ENCODE measurements around the gene DUSP18.

DUSP18 gene

GRCh38 chr22:30654361-30654760 lies 13.3 kb downstream of the DUSP18 start:
- no peak for DNase-seq (ENCODE audit: low read depth)
- no peak for TF ChIP-seq CTCF (IDR thresholded peaks at IDR 0.05; ENCODE audit: low read depth, low read length, missing control alignments)
- H3K4me3 ChIP-seq (ENCODE audit: low read depth, low read length) = no peak overlapping the region
- in situ Hi-C loops (cut with HindIII; ENCODE audit: low sequenced_read_pairs) = no loop called here

DNA sequence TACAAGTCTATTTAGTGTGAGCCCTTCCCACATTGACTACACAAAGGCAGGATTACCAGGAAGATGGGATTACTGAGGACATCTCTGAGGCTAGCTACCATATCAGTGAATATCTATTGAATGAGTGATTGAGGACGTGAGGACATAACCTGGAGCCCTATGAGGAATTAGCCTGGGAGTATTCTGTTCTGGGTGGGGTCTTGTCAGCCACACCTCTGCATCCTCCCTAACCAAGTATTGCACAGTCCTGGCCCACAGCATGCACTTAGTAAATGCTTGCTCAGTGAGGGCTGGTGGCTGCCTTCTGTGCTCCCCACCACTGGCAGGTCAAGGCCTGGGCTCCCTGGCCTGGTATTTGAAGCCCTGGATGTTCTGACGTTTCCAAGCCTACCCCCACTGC lies 14.8 kb downstream of the DUSP18 start:
- H3K4me3 ChIP-seq (ENCODE audit: low read depth, low read length) = no peak overlapping the region
- no peak for TF ChIP-seq CTCF (IDR thresholded peaks at IDR 0.05; ENCODE audit: low read depth, low read length, missing control alignments)
- DNase-seq (ENCODE audit: low read depth) = no peak
- in situ Hi-C loops (cut with HindIII; ENCODE audit: low sequenced_read_pairs) = no loop called here

DNA sequence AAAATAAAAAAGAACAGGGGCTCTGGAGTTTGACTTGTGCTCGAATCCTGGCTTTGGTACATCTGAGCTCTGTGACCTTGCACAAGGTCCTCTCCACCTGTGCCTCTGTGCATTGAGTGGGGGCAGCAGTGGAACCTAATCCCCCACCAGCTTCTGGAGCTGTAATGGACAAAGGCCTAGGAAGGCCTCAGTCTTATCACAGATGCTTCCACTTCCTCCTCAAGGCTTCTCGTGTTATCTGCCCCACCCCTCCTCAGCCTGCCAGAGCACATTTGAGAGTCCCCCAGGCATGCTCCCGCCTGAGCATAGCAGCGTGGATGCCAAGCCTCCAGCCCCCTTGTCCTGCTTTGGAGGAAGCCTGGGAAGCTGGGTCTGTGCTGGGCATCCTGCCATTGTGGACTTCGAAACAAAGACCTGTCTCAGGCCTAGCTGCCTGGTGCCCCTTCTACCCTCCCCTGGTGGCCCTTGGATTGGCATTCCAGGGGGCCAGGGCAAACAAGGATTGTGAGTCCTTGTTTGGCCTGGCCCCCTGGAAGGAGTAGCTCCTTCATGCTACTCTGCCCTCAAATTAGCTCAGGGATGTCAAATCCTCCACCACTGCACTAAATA lies 17.1 kb downstream of the DUSP18 start:
- in situ Hi-C loops (cut with HindIII; ENCODE audit: low sequenced_read_pairs) = no loop called here
- no peak overlapping the region for H3K4me3 ChIP-seq (ENCODE audit: low read depth, low read length)
- no peak for TF ChIP-seq CTCF (IDR thresholded peaks at IDR 0.05; ENCODE audit: low read depth, low read length, missing control alignments)
- DNase-seq (ENCODE audit: low read depth) = no peak

GRCh38 chr22:30649430-30650007 lies 18.2 kb downstream of the DUSP18 start:
- no peak for DNase-seq (ENCODE audit: low read depth)
- TF ChIP-seq CTCF (IDR thresholded peaks at IDR 0.05; ENCODE audit: low read depth, low read length, missing control alignments) = no peak
- in situ Hi-C loops (cut with HindIII; ENCODE audit: low sequenced_read_pairs) = no loop called here
- H3K4me3 ChIP-seq (ENCODE audit: low read depth, low read length) = no peak overlapping the region

- in situ Hi-C loops (cut with HindIII; ENCODE audit: low sequenced_read_pairs) = no loop called here
- no peak overlapping the region for H3K4me3 ChIP-seq (ENCODE audit: low read depth, low read length)
- DNase-seq (ENCODE audit: low read depth) = no peak
- no peak for TF ChIP-seq CTCF (IDR thresholded peaks at IDR 0.05; ENCODE audit: low read depth, low read length, missing control alignments)
Measured at GRCh38 chr22:30648825-30649224, 18.9 kb downstream of the DUSP18 start.

DNA sequence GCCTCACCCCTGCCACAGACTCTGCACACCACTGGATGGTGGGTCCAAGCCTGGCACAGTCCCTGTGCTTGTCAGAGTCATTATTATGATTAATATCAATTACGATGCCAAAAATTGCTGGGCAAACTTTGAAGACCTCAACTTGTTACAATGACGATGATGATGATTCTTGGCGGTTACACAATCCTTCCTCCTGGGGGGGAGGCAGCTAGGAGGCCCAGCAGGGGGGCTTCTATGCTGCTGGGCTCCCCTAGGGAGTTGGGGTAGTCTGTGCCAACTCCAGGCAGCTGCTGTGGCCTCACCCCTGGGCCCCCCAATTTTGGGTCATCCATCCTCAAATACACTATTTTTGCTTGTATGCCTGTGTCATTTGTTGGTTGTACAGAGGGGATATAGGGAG lies 20.1 kb downstream of the DUSP18 start:
- TF ChIP-seq CTCF (IDR thresholded peaks at IDR 0.05; ENCODE audit: low read depth, low read length, missing control alignments) = no peak
- no peak for DNase-seq (ENCODE audit: low read depth)
- in situ Hi-C loops (cut with HindIII; ENCODE audit: low sequenced_read_pairs) = no loop called here

More for the DNA sequence above, 20.1 kb downstream of the DUSP18 start:
- no peak overlapping the region for H3K4me3 ChIP-seq (ENCODE audit: low read depth, low read length)

Measured in astrocyte of the cerebellum (primary cell).